CD4-positive, alpha-beta T cell treated with Interleukin-6 at 100 ng/mL for 8 hours (primary cell): ENCODE data around the gene MFGE8.

Experiments
- DNase-seq: peaks from one replicate; pipeline ENCODE4 v3.0.0-alpha.2; 2020; ENCODE audit warnings: mixed read lengths, low spot score

The MFGE8 gene

DNA sequence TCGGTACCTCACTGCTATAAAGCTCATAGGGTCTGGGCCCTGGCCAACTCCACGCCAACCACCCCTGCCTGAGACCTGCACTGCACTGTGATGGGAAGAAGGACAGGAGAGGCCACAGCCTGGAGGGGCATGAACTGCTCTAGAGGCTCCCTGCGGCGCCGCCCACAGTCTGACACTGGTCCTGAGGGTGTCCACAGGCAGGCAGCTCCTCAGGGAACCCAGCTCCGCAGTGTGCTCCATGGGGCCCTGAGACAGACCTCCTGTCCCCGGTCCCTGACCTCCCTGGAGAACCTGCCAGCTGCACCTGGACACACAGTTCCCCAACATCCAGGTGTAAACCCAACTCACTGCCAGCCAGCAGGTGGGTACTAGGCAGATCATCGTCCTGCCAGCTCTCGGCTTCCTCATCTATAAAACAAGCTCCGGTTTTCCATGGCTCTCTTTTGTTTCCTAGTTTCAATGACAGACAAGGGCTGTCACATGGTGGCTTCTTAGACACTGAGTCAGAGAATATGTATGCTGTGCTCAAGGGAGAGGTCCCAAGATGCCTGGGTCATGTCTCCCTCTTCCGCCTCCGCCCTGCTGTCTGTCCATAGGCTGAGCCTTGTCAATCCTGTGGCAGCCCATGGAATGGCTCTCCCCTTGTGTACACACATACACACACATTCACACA lies 12.7 kb downstream of the MFGE8 start:
- DNase-seq: no peak

DNA sequence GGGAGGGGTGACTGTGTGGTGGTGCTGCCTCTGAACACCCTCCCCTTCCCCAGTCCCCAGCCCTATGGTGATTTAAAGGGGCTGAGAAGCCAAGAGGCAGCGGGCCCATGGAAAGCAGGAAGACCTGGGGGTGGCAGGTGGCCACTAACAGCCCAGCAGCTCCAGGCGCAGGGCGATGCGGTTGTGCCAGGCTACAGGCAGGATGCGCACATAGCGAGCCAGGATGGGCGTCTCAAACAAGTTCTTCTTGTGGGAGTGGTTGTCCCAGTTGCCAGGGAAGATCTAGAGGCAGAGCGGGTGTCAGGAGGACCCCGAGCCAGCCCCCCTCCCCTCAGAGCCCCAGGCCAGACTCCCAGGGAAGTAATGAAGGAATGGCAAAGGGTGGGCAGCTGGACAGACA lies 13.9 kb downstream of the MFGE8 start:
- DNase-seq: no peak

GRCh38 chr15:88898736-88899135 lies 14.4 kb downstream of the MFGE8 start:
- no peak for DNase-seq

DNA sequence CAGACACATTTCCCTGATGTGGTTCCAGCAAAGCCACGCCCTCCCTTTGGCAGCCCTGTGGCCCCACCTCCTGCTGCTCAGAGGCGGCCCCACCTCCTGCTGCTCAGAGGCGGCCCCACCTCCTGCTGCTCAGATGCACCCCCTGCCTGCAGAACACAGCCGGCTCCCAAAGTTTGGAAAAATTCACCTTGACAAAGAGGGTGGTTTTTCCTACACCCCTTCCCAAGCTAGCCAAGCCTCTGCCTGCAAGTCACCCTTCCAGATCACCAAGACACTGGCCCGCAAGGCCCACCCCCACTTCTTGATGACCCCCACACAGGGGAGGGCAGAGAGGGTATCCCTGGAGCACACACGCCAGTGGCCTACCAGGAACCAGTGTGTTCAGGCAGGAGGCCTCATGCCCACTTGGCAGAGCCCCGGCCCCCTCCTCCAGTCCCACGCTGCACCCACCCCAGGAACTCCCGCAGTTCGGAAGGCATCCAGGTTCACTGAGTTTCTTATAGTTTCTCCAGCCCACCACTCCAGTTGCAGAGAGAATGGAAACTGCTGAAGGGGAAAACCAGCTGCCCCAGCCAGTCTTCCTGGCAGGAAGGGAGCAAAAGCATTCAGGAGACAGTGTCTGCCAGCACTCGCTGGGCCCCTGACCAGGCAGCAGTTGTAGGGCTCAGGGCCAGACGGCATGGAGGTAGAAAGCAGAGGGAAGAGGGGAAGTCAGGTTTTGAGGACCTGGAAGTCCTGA lies 15.6 kb downstream of the MFGE8 start:
- peak; percentile 77 for DNase-seq

GRCh38 chr15:88897142-88897455 lies 16.1 kb downstream of the MFGE8 start:
- no peak for DNase-seq

DNA sequence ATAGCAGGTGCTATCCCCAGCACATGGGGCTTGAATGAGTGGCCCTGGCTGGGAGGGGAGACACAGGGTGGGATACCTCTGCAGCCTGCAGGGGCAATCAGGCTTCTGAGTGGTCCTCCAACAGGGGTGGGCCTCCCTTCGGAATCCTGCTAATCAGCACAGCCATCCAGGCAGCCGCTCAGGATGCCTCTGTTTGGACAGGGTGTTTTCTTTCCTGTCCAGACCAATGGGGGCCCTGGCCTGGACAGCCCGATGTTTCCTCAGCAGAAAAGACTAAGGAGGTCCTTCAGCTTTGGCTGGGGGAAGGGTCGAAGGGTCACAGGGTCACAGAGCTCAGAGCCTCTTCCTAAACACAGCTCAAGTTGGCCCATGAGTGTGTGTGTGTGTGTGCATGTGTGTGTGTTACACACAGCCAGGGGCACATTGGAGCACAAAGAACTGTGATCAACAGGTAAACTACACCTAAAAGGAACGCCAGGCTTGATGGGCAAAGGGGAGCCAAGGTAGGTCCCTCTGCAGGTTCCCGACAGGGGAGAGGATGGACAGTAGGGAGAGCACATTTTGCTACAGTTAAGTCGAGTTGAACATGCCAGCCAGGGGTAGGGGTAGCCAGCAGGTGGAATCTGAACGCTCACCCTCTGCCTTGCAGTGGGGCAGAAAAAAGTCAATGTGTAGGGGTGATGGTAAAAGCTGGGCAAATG lies 16.7 kb downstream of the MFGE8 start:
- DNase-seq: no peak

DNA sequence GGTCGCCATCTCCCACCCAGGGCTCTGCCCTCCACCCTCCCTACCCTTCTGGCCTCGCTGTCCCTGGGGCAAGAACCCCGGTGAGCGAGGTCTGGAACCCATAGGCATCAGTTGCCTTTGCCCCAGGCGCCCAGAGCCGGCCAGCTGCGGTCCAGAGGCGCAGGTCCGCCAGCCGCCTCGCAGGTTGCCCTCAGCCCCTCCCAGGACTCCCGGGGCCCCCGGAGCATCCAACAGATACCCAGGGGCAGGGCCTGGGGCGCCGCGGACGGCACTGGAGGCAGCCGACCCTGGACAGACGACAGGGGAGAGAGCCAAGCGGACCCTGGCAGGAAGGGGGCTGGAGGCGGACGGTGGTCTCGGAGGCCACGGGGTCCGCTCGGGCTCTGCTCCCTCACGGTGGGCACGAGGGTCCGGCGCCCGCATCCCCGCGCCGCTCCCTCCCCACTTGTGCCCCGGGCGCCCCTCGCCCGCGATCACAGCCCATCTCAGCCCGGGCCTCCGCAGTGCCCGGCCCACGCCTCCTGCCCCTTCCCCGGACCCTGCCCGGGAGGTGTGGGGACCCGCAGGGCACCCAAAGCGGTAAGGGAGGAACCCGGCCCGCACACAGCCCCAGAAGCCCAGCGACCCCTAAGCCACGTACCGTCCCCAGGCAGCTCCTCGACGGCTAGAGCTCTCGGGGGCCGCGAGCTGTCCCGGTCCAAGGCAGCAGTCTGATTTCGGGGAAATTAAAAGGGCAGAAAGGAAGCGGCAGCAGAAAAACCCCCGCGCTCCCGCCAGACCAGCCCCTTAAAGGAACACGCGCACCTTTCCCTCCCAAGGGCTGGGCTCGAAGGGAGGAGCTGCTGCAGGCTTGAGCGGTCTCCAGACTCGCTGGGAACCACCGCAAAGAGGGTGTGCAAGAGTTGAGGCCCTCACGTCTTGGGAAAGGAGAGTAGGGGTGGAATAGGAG lies 18.1 kb downstream of the MFGE8 start, which contains the start of gene HAPLN3:
TSS of gene HAPLN3 (minus strand) at position 726 of the 949 bp plus-strand sequence. CDS start 8,246 bp downstream, outside the sequence.
- DNase-seq: peak; percentile 51

DNA sequence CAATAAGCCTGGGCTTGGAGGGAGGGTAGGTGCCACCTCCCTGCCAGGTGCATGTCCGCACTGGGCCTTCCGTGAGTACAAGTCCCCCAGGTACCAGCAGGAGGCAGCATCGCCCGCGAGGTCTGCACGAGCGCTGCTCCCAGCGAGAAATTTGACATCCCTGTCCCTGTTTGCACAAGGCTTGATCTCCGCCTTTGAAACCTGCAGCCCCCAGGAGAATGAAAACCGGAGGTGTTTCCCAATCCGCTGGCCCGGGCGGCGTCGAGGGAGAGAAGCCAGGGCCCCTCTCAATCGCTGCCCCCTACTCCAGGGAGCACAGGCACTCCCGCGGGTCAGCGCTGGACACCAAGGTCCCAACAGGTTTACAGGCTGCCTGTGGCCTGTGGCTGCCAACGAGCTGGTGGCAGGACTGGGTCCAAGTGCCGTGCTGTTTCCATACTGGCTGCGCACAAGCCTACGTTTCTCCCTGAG lies 18.8 kb downstream of the MFGE8 start:
- DNase-seq: peak; percentile 85

DNA sequence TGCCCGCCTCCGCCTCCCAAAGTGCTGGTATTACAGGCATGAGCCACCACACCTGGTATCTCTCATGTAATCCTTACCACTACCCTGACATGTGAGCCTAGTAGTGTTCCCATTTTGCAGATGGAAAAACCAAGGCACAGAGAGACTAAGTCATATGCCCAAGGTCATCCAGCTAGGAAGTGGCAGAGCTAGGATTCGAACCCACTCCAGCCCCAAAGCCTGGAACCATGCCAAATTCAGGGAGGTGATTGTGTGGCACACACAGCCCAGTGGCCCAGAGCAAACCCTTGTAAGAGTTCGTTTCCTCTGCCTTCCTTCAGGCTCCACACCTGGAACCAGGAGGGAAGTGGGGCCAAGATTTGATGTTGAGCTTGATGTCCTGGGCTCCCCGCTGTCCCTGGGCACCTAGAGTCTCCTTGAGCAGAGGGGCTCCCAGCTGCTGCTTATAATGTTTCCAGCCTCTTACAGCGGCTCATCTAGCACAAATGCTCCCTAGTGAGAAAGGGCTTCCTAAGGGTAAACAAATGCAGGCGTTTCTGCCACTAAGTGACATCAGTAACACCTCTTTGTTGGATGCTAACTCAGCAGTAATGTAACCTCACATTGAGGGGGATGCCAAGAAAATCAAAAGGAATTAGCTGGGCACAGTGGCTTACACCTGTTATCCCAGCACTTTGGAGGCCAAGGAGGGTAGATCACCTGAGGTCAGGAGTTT lies 21.5 kb downstream of the MFGE8 start:
- no peak for DNase-seq

GRCh38 chr15:88890495-88890894 lies 22.7 kb downstream of the MFGE8 start:
- no peak for DNase-seq

DNA sequence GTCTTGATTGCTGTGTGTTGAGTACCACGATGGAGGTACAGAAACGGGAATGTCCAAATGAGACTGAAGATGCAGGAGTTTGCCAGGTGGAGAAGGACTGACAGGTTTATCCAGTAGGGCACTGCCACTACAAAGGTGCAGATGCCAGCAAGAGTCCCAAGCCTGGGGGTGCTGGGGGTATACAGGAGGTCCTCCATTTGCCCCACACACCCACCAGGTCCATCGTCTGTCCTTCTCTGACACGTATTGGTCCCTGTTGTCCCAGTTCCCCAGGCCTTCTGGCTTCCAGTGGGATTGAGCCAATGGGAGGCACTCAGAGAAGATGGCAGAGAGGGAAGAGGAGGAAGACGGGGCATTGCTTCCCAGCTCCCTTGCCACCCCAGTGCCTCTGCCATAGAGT lies 24.5 kb downstream of the MFGE8 start:
- DNase-seq: no peak

GRCh38 chr15:88887068-88887580 lies 26.1 kb downstream of the MFGE8 start:
- DNase-seq: no peak

GRCh38 chr15:88882785-88883184 lies 30.4 kb downstream of the MFGE8 start:
- DNase-seq: no peak

DNA sequence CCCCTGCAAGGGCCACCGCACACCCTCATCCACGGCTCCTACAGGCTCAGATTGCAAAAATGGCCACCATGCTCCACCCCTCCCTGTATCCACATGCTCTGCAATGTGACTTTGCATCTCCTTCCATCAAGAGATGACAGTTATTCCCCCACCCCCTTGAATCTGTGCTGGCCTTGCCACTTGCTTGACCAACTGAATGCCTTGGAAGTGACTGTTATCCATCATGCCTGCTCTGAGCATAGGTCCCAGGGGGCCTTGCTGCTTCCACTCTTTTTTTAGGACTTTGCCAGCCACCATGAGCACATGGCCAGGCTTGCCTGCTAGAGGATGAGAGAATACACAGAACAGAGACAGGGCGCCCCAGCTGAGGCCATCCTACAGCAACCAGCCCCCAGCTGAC lies 31.4 kb downstream of the MFGE8 start:
- DNase-seq: no peak

DNA sequence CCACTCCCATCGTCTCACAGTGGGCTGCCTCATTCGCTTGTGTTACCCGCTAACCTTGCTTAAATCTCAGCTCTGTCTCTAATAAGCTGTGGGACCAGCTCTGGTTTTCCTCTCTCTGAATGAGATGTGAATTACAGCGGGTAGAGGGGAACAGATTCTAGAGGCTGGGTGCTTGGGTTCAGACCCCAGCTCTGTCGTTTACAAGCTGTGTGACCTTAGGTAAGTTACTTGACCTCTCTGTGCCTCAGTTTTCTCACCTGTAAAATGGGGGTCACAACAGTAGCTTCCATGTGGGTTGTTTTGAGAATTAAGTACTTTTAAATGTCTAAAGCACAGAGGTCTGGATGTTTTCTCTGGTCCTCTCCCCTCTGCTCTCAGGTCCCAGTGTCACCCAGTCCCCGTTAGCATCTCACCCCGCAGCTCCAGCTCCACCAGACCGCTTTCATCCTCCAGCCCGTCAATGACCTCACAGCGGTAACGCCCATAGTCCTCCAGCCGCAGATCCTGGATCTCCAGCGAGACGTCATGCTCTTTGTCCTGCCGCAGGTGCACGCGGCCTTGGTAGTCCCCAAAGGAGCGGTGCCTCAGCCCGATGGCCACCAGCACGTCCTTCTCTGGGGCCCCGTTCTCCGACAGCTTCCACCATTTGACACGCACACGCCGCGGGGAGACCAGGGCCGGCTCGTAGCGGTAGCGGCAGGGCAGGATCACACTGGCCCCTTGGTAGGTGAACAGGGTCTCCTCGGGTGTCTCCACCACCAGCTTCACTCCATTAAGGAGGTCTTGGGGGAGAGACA lies 32.0 kb downstream of the MFGE8 start:
- DNase-seq: no peak

DNA sequence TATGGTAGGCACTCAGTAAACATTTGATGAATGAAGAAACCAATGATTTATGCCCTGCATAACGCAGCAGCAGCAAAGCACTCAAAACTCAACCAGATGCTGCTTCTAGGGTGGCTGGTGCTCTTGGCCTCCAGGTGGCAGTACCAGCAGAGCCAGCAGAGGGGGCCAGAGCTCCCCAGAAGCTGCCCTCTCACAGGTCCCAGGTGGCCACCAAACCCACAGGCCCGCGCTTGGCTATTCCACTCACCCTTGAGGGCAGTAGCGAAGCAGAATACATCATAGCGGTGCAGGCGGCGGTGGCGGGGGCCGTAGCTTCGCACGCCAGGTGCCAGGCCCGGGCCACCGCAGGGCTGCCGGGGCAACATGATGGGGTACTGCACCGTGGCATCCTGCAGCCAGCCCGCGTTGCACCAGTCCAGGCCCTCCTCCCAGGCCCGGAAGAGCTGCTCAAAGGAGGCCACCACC lies 34.4 kb downstream of the MFGE8 start:
- no peak for DNase-seq

DNA sequence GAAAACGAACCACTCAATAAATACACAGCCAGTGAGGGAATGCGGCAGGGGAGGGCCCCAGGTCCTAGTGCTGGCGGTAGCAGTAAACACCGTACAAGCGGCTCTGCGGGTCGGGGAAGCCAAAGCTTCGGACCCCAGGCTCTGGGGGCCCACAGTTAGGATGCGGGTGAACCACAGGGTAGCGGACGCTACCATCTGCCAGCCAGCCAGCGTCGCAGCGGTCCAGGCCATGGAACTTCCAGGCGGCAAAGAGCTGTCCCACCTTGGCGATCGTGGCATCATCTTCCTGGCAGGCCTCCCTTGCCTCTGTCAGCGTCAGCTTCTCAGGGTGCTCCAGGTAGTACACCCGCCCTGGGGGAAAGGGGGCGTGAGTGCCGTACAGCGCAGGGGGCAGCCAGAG lies 35.3 kb downstream of the MFGE8 start:
- no peak for DNase-seq

- no peak for DNase-seq
These were observed 35.8 kb downstream of the MFGE8 start for GRCh38 chr15:88877415-88877814.

GRCh38 chr15:88876573-88876972 lies 36.6 kb downstream of the MFGE8 start:
- no peak for DNase-seq

- no peak for DNase-seq
These were observed 38.5 kb downstream of the MFGE8 start for GRCh38 chr15:88874684-88875083.
